ENCODE results near the gene CDC16.

CDC16 gene

DNA sequence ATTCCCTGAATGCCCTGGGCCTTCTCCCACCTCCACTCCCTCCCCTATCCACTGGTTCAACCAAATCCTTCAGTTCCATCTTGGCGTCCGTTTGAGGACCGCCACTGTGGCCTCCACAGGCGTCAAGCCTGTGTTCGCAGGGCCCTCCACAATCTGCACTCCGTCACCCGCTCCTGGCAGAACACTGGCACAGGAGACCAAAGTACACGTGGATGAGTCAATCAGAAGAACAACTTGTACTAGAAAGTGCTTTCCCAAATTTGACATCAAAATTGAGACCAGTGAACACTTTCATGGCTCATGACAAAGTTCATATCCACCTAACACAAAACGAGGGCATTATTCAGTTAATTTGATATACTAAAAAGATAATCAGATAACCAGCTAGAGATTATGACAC, 6.5 kb upstream of the CDC16 start:
- H3K27ac ChIP-seq: no peak overlapping the region
- TF ChIP-seq ZFX (IDR thresholded peaks at IDR 0.05) (no peak), CTCF (conservative IDR thresholded peaks at IDR 0.05) (no peak)

- TF ChIP-seq CTCF (conservative IDR thresholded peaks at IDR 0.05) (no peak), ZFX (IDR thresholded peaks at IDR 0.05) (no peak)
- no peak overlapping the region for H3K27ac ChIP-seq
Measured at GRCh38 chr13:114229506-114229905, 5.2 kb upstream of the CDC16 start.

GRCh38 chr13:114230117-114230516, 4.6 kb upstream of the CDC16 start:
- TF ChIP-seq ZFX (IDR thresholded peaks at IDR 0.05) (no peak), CTCF (conservative IDR thresholded peaks at IDR 0.05) (no peak)
- no peak overlapping the region for H3K27ac ChIP-seq

DNA sequence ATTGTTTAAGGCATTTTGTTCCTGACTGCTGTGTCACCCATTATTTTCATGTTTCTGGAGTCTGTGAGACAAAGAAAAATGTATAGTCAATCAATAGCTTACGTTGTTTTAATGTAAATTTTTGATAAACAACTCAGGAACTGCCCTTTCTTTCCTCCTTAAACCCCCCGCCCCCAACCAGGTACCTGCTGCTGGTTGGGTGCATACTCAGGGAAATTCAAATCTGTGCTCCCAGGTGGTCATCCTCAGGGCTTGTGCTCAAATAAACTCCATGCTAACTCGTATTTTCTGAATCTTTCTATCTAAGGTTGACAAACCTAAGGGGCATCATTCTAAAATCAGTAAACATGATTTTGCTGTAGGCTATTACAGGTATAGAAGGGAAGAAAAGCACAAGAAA, 4.1 kb upstream of the CDC16 start:
- TF ChIP-seq ZFX (IDR thresholded peaks at IDR 0.05): no peak
- no peak for TF ChIP-seq CTCF (conservative IDR thresholded peaks at IDR 0.05)
- no peak overlapping the region for H3K27ac ChIP-seq

- H3K27ac ChIP-seq: no peak overlapping the region
- TF ChIP-seq ZFX (IDR thresholded peaks at IDR 0.05) (no peak), CTCF (conservative IDR thresholded peaks at IDR 0.05) (no peak)
Measured at GRCh38 chr13:114231886-114232285, 2.8 kb upstream of the CDC16 start.

- TF ChIP-seq ZFX (IDR thresholded peaks at IDR 0.05): no peak
- TF ChIP-seq CTCF (conservative IDR thresholded peaks at IDR 0.05): no peak
- peak overlapping the region; percentile 84 for H3K27ac ChIP-seq
Measured at GRCh38 chr13:114234266-114234644, 442 bp upstream of the CDC16 start.

DNA sequence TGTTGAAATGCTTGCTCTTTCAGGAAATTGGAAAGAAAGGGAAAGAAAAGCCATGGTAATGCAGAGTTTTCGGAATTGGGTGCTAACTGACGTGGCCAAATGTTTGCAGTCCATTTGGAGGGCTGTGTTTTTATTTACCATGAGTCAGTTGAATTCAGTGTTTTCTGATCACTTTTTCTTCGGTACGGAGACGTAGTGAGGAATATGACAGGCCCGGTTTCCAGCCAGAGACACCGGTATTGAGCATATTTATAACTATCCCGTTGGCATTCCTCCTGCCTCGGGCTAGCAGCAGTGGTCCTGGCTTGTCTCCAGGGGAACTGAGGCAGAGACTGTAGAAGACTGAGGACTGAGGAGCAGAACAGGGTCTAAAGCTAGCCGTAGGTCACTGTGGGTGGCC, 1.0 kb downstream of the CDC16 start:
- H3K27ac ChIP-seq: peak overlapping the region; percentile 40; the same call in 1 of the 2 replicates

More for the DNA sequence above, 1.0 kb downstream of the CDC16 start:
- no peak for TF ChIP-seq CTCF (conservative IDR thresholded peaks at IDR 0.05)
- no peak for TF ChIP-seq ZFX (IDR thresholded peaks at IDR 0.05)
